HepG2 (cell line): ENCODE results near the gene KLRC4. TPM values are rescaled to one million over a fixed set of nuclear protein-coding genes. Genes with fewer than 3 reads are reported as not detected.

ENCODE experiments used
- ATAC-seq: fragments of 200-7000 bp; cut with Tn5 transposase; 3 replicates; pipeline ENCODE4 v1.9.1; 2020; ENCODE audit warnings: mild to moderate bottlenecking, moderate library complexity
- BruUV-seq: library from RNA; stranded (reverse); fragments of 400-500 nt; replicated peaks from 2 replicates; lab custom pipeline; 2021; lab: Mats Ljungman, UMichigan
- CTCF ChIA-PET: fragments of 300-600 bp; formaldehyde crosslinking; extraction: SDS; loops from one replicate; lab custom pipeline; 2021; ENCODE audit warnings: low total read pairs, inconsistent platforms, low intra/inter-chr PET ratio; lab: Yijun Ruan, JAX
- POLR2A ChIA-PET: fragments of 350-600 bp; sonication (Branson Sonifier 250); formaldehyde crosslinking; loops from one replicate; lab custom pipeline; 2020; ENCODE audit warnings: antibody characterized with exemption, inconsistent platforms; lab: Yijun Ruan, JAX
- DNase-seq: peaks from one replicate; pipeline ENCODE4 v3.0.0-alpha.2; 2015; ENCODE audit warnings: low spot score
- FAIRE-seq: peaks from 3 replicates; lab custom pipeline; 2011; peaks lifted over from hg19 to GRCh38; lab: Jason Lieb, UNC
- H2AFZ ChIP-seq: one replicate; pipeline ENCODE4 v1.6.1; 2011; ENCODE audit warnings: low read length, inconsistent platforms
- H3K27ac ChIP-seq: fragments of 300-600 bp; 3 replicates; pipeline ENCODE4 v1.8.0; 2011; ENCODE audit warnings: mixed run types, mild to moderate bottlenecking, mixed read lengths, low read length, inconsistent platforms; ENCODE audit not compliant: insufficient read depth; ENCODE audit errors: extremely low read length
- H3K27me3 ChIP-seq, 2 experiments: fragments of 200-600 bp in 1 of 2; 2 replicates in 1 of 2; 3 replicates in 1 of 2; pipeline versions ENCODE4 v1.6.0 to v1.8.0; 2011; ENCODE audit warnings: low read length in 2 of 2, mild to moderate bottlenecking in 2 of 2, moderate library complexity in 2 of 2, inconsistent platforms in 1 of 2; ENCODE audit not compliant: insufficient read depth in 2 of 2, control insufficient read depth in 1 of 2
- H3K36me3 ChIP-seq, 2 experiments: fragments of 200-600 bp in 1 of 2; replicated peaks in 1 of 2; 2 replicates in 1 of 2; 3 replicates in 1 of 2; pipeline versions ENCODE4 v1.5.1 to v1.8.0; 2011; ENCODE audit warnings: low read length in 2 of 2, inconsistent platforms in 1 of 2; ENCODE audit not compliant: insufficient read depth in 2 of 2, control insufficient read depth in 1 of 2
- H3K4me1 ChIP-seq: 2 replicates; pipeline ENCODE4 v1.5.1; 2012; ENCODE audit warnings: low read length, inconsistent platforms; ENCODE audit not compliant: insufficient read depth
- H3K4me2 ChIP-seq: 2 replicates; pipeline ENCODE4 v1.6.0; 2011; ENCODE audit warnings: low read depth, low read length, inconsistent platforms
- H3K4me3 ChIP-seq, 3 experiments: fragments of 200-600 bp in 1 of 3; sonication (generic), shearing (Covaris generic) in 1 of 3; replicated peaks in 1 of 3; 2 replicates each; pipeline ENCODE4 v1.5.1; 2011 to 2016; ENCODE audit warnings: low read length in 3 of 3, inconsistent platforms in 2 of 3, low read depth in 2 of 3, mild to moderate bottlenecking in 2 of 3, control low read depth in 1 of 3, mixed read lengths in 1 of 3; ENCODE audit not compliant: insufficient read depth in 1 of 3
- H3K79me2 ChIP-seq: one replicate; pipeline ENCODE4 v1.6.1; 2011; ENCODE audit warnings: low read length, inconsistent platforms; ENCODE audit not compliant: insufficient read depth
- H3K9ac ChIP-seq: 2 replicates; pipeline ENCODE4 v1.6.0; 2011; ENCODE audit warnings: mild to moderate bottlenecking, low read depth, low read length, inconsistent platforms; ENCODE audit not compliant: insufficient read depth
- H3K9me3 ChIP-seq: 2 replicates; pipeline ENCODE4 v1.5.1; 2012; ENCODE audit warnings: mild to moderate bottlenecking, low read length
- H4K20me1 ChIP-seq: 2 replicates; pipeline ENCODE4 v1.6.0; 2011; ENCODE audit warnings: inconsistent platforms, mild to moderate bottlenecking, low read length, moderate library complexity; ENCODE audit not compliant: insufficient read depth
- ASH2L ChIP-seq: fragments of 300-600, 200-600 bp; sonication (generic); IDR thresholded peaks from 2 replicates; pipeline ENCODE4 v1.7.0; 2017; ENCODE audit warnings: low read depth, mild to moderate bottlenecking, moderate library complexity, mixed read lengths, low read length; ENCODE audit not compliant: insufficient read length
- HMGA1 ChIP-seq: sonication (generic); formaldehyde crosslinking; conservative IDR thresholded peaks from 2 replicates; pipeline ENCODE4 v1.4.0; 2020; ENCODE audit warnings: missing genetic modification reagents
- IRF2 ChIP-seq: IDR thresholded peaks from 2 replicates; pipeline ENCODE4 v1.6.1; 2018; ENCODE audit warnings: missing genetic modification reagents, missing compliant biosample characterization
- KAT8 ChIP-seq: IDR thresholded peaks from 2 replicates; pipeline ENCODE4 v1.6.1; 2016; ENCODE audit warnings: missing genetic modification reagents, missing compliant biosample characterization
- KDM6A ChIP-seq: IDR thresholded peaks from 2 replicates; pipeline ENCODE4 v1.6.1; 2016; ENCODE audit warnings: low read depth
- KLF13 ChIP-seq: sonication (generic); formaldehyde crosslinking; IDR thresholded peaks from 2 replicates; pipeline ENCODE4 v1.4.0; 2020; ENCODE audit warnings: mild to moderate bottlenecking, missing genetic modification reagents
- KMT2B ChIP-seq: IDR thresholded peaks from 2 replicates; pipeline ENCODE4 v1.6.1; 2016; ENCODE audit warnings: missing genetic modification reagents, missing compliant biosample characterization
- NR2F6 ChIP-seq, 2 experiments: IDR thresholded peaks; 2 replicates each; pipeline ENCODE4 v1.6.1; 2016; ENCODE audit warnings: antibody characterized with exemption in 1 of 2, mild to moderate bottlenecking in 1 of 2
- PBX3 ChIP-seq: sonication (generic); formaldehyde crosslinking; IDR thresholded peaks from 2 replicates; pipeline ENCODE4 v1.8.1; 2023; ENCODE audit warnings: missing genetic modification reagents, inconsistent platforms, borderline replicate concordance
- RFX3 ChIP-seq: IDR thresholded peaks from 2 replicates; pipeline ENCODE4 v1.6.1; 2016; ENCODE audit warnings: missing biosample characterization, missing genetic modification reagents
- SRSF1 ChIP-seq: fragments of 200-400 bp; formaldehyde crosslinking; optimal IDR thresholded peaks from 2 replicates; pipeline ENCODE3; 2017; ENCODE audit warnings: mild to moderate bottlenecking, low read depth, low read length, moderate library complexity
- THAP9 ChIP-seq: sonication (generic); formaldehyde crosslinking; IDR thresholded peaks from 2 replicates; pipeline ENCODE4; 2020; ENCODE audit warnings: missing genetic modification reagents, mild to moderate bottlenecking, borderline replicate concordance
- ZFX ChIP-seq: sonication (generic); formaldehyde crosslinking; IDR thresholded peaks from 2 replicates; pipeline ENCODE4 v1.4.0; 2020; ENCODE audit warnings: mild to moderate bottlenecking, low read depth, missing genetic modification reagents, moderate library complexity
- ZFY ChIP-seq: sonication (generic); formaldehyde crosslinking; IDR thresholded peaks from 2 replicates; pipeline ENCODE4 v1.4.0; 2020; ENCODE audit warnings: missing genetic modification reagents
- ZNF121 ChIP-seq: sonication (generic); formaldehyde crosslinking; IDR thresholded peaks from 2 replicates; pipeline ENCODE4 v1.5.0; 2020; ENCODE audit warnings: mild to moderate bottlenecking, missing genetic modification reagents
- ZNF558 ChIP-seq: sonication (generic); formaldehyde crosslinking; IDR thresholded peaks from 2 replicates; pipeline ENCODE4 v1.9.0; 2022; ENCODE audit warnings: mild to moderate bottlenecking, missing genetic modification reagents, borderline replicate concordance
- ZNF652 ChIP-seq: IDR thresholded peaks from 2 replicates; pipeline ENCODE4 v1.6.1; 2016; ENCODE audit warnings: low read depth, borderline replicate concordance
- ZNF879 ChIP-seq: sonication (generic); formaldehyde crosslinking; IDR thresholded peaks from 2 replicates; pipeline ENCODE4 v1.8.1; 2023; ENCODE audit warnings: missing genetic modification reagents
- WGBS: methylation state at CpG from one replicate; pipeline ENCODE4 v1.1.6; 2017; ENCODE audit warnings: low lambda C conversion rate; 5-methylcytosine and 5-hydroxymethylcytosine counted together
- in situ Hi-C: cut with HindIII; loops from 2 replicates; pipeline ENCODE4 v1.10.0; 2017; ENCODE audit warnings: low pct_unique_long_range_greater_than_20kb; ENCODE audit not compliant: extremely low pct_ligation_motif_present
- intact Hi-C: fragments of 100-400 bp; cut with micrococcal nuclease; formaldehyde crosslinking; loops from one replicate; pipeline ENCODE4 v1.10.0; 2022; ENCODE audit not compliant: unreplicated experiment
- polyA plus RNA-seq, 8 experiments: library from polyadenylated mRNA; depleted of rRNA in 3 of 8; stranded (reverse) in 7 of 8; unstranded in 1 of 8; fragments of >200 nt; fragmentation: Illumina TruSeq in 4 of 8; extraction: Trizol in 4 of 8; gene quantifications; 2 replicates each; pipeline versions ENCODE4 v1.2.1 to v1.2.3, GENCODE V29; 2011 to 2016; ENCODE audit warnings: low read depth in 4 of 8, missing spikeins in 1 of 8, mixed read lengths in 1 of 8; ENCODE audit not compliant: insufficient read depth in 1 of 8
- total RNA-seq, 5 experiments: library from RNA; depleted of rRNA; stranded (reverse); fragments of >200 nt; fragmentation: Illumina TruSeq; extraction: Trizol; gene quantifications; 2 replicates each; pipeline ENCODE4 v1.2.3, GENCODE V29; 2016; ENCODE audit warnings: low read depth in 1 of 5

The KLRC4 gene
- total and polyA plus RNA-seq, 2 of the 13 experiments (the other 11 are each of a cell fraction or from before 2014, with no cell fraction given): 0.09 TPM; not detected in 1

DNA sequence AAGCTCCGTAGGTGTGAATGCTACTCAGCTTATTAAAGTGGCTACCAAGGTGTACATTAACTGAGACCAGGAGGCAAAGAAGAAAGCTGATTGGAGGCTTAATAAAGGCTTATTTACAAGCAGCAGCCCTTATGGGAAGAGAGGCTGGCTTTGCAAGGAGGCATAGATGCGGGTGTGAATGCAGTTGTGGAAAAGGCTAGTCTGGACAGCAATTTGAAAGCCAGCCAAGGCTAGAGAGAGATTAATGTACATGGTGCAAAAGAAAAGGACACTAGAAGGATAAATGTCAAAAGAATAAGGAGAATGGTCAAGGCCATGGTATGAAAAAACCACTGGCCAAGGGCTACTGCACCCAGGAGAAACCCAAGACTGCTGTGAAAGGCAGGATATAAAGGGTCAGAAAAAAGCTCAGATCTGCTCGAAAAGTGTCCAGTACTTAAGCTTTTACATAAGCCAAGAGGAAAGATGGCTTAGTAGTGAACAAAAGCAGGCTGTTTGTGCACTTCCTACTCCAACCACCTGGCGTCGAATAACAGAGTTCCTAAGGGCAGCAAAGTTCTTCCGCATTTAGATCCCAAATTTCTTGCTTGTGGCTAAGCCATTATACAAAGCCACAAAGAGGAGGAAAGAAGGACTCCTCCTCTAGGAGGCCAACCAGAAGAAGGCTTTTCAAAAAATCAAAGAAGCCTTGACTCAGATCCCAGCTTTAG is 43.7 kb downstream of the KLRC4 start (continued):
- TF ChIP-seq THAP9 (CRISPR knock-in tag): no peak
- no peak for TF ChIP-seq ZNF879 (CRISPR knock-in tag)
- TF ChIP-seq KLF13 (CRISPR knock-in tag): no peak
- TF ChIP-seq, all 625 proteins: peak for 0

DNA sequence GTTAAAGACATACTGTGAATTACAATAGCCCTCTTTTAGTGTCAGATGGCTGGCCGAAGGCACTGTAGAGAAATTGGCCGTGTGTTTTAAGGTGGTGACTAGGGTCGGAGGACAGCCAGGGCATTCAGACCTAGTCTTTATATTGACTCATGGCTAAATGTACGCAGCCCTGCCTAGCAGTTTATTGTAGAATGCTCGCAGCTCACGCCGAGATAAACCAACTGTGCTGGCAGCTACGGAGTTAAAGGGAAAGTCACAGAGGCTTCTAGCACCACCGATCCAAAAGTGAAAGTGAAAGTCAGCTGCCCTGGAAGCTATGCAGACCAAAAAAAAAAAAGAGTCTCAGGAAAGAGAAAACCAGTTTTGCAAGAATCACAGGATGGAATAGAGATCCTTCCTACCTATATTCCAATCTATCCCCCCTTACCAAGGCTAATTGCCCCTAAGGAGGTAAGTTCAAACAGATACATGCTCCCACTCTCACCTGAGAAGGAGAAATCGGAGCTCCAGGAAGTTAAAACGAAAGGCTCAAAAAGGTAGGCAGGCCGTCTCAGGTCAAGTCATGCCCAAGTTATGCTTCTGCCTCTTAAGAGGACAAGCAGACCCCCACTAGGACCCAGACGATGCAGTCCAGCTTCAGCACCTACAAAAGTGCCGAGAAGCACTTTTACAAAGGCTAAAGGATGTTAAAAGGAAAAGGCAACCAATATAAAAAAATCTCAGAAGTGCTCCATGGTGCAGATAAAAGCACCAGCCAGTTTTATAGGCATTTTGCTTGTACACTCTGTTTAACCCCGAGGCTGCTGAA is 44.5 kb downstream of the KLRC4 start:
- Histone ChIP-seq H2AFZ (peak overlapping the region; percentile 100), H3K27ac (peak overlapping the region; percentile 0), H3K36me3 (no peaks in the 10 kb centered on the region), H3K79me2 (no peaks in the 10 kb centered on the region), H3K4me3 (peak overlapping the region; percentile 74 to 82 (median 78)), H3K9me3 (no peaks in the 10 kb centered on the region), H4K20me1 (no peaks in the 10 kb centered on the region), H3K9ac (peak overlapping the region; percentile 64; the same call in 1 of the 2 replicates), H3K4me2 (peak overlapping the region; percentile 84), H3K4me1 (peaks cover 24% of the 10 kb centered on the region), H3K27me3 (no peaks in the 10 kb centered on the region; a peak in 1 of 5 replicates)
- FAIRE-seq: peak; percentile 48
- intact Hi-C loops: loop anchor here (1.0 to 5.0 kb wide), 2 partner anchors 47 to 197 kb away; no protein-coding TSS in a partner anchor
- ChIA-PET CTCF (no interaction called here), POLR2A (interaction anchor here (0.7 to 1.1 kb wide), 3 partner anchors 31 to 806 kb away, joined by 3 to 4 read pairs (median 4); partner anchors contain the start of gene GABARAPL1)
- in situ Hi-C loops: no loop called here
- peak; percentile 53 for DNase-seq
- ATAC-seq: peak; percentile 57
- 1% methylated on average over 15 of the region's 15 CpGs for WGBS
- no TSS peak for BruUV-seq
- TF ChIP-seq ZNF558 (CRISPR knock-in tag) (no peak), NR2F6 (IDR thresholded peaks at IDR 0.05) (no peak), NR2F6 (CRISPR knock-in tag; IDR thresholded peaks at IDR 0.05) (no peak), ZFY (CRISPR knock-in tag) (peak; percentile 21; the same call in 1 of the 2 replicates), ASH2L (peak; percentile 75), SRSF1 (no peak), PBX3 (CRISPR knock-in tag) (no peak), HMGA1 (no peak), KDM6A (CRISPR knock-in tag) (no peak), ZNF652 (CRISPR knock-in tag) (peak; percentile 90), KMT2B (peak; percentile 44; the same call in 1 of the 2 replicates), KAT8 (CRISPR knock-in tag) (0 out of 2 replicates have a peak, but pooled peaks have one; percentile 38), IRF2 (CRISPR knock-in tag) (peak; percentile 100), ZFX (CRISPR knock-in tag) (peak; percentile 38; the same call in 1 of the 2 replicates), ZNF121 (CRISPR knock-in tag) (no peak), RFX3 (CRISPR knock-in tag) (no peak)
